Colonic mucosa (tissue), 4 donors: ENCODE data around the gene DNAJB14. TPM values are rescaled to one million over a fixed set of nuclear protein-coding genes. Genes with fewer than 3 reads are reported as not detected.

ENCODE experiments used
- DNase-seq: peaks from one replicate; pipeline ENCODE4 v3.0.0-alpha.2; 2020
- H3K27ac ChIP-seq: fragments of 200-600 bp; one replicate; pipeline ENCODE4 v1.8.0; 2021
- H3K27me3 ChIP-seq: fragments of 200-600 bp; one replicate; pipeline ENCODE4 v1.8.0; 2021
- H3K36me3 ChIP-seq: fragments of 200-600 bp; one replicate; pipeline ENCODE4 v1.8.0; 2021
- H3K4me1 ChIP-seq: fragments of 200-600 bp; one replicate; pipeline ENCODE4 v1.8.0; 2021; ENCODE audit warnings: mild to moderate bottlenecking
- H3K4me3 ChIP-seq: fragments of 200-600 bp; one replicate; pipeline ENCODE4 v1.8.0; 2021
- H3K9ac ChIP-seq, 2 donors: one replicate each; pipeline ENCODE4 v1.7.0; 2013; ENCODE audit warnings: control low read depth in 2 of 2, low read depth in 2 of 2, low read length in 2 of 2
- H3K9me3 ChIP-seq: fragments of 200-600 bp; one replicate; pipeline ENCODE4 v1.8.0; 2021
- intact Hi-C: fragments of 100-400 bp; cut with DNase I; formaldehyde crosslinking; loops from one replicate; pipeline ENCODE4 v1.14.1; 2022
- total RNA-seq, 2 donors: library from RNA; stranded (reverse); fragmentation: NEBNext Ultra II Directional in 1 of 2; extraction: Animal tissue kit (Norgen Biotek cat#: 25700) in 1 of 2; gene quantifications; one replicate each; pipeline ENCODE4 v1.2.1, GENCODE V29; 2021
- TF ChIP-seq, protein P1 (sequence below): fragments of 200-600 bp; IDR thresholded peaks from one replicate; pipeline ENCODE4 v1.8.0; 2022; ENCODE audit warnings: antibody characterized with exemption, mild to moderate bottlenecking
- donor health status: healthy.
- donor health status: DM: no; HTN: no; CAD: no.
- donor health status: DM: no; HTN: no; CAD: no.

Gene DNAJB14
- 10 to 100 TPM; 41.9 to 57.2 TPM for total RNA-seq

DNA sequence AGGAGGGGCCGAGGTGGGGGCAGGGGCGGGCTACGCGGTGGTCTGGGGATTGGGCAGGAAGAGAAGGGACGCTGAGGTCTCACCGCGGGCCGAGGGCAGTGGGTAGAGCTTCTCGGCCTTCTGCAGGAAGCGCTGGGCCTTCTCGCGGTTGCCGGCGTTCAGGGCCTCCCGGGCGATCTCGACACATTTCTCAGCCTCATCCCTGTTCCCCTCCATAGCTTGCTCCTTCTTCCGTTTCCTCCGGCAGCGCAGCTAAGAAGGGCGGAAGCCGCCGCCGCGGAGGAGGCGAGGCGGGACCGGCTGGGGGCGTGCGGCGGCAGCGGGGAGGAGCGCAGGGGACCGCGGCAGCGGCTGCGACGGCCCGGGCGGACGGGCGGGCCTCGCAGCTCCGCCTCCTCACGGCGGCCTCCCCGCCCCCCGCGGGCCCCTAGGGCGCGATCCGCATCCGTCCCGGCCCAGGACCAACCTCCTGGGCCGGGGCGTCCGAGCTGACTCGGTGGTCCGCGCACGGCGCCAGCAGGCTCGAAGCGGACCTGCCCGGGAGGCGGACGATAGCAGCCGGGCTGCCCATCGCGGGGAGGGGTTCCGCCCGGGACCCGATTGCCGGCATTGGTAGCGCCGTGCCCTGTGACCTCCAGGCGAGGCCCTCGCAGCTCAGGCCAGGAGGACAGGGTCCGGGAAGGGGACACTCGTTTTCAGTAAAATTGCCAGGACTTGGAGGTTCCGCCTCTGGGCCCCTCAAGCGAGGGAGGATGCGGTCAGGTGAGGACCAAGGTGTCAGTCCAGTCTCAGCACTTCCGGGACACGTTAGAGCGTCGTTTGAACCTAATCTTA lies at the start of gene DNAJB14:
Gene DNAJB14 (minus strand): TSS at position 263 of the 834 bp plus-strand sequence. CDS start 47 bp downstream, at position 216.
- Histone ChIP-seq H3K9me3 (no peaks in the 10 kb centered on the region), H3K27ac (peak within 1 kb of the TSS; percentile 98), H3K9ac (peak within 1 kb of the TSS; percentile 85 to 87), H3K4me3 (peak within 1 kb of the TSS; percentile 96), H3K36me3 (no peaks in the 10 kb centered on the region), H3K27me3 (no peaks in the 10 kb centered on the region), H3K4me1 (peaks cover 14% of the 10 kb centered on the region)
- TF ChIP-seq, protein P1, sequence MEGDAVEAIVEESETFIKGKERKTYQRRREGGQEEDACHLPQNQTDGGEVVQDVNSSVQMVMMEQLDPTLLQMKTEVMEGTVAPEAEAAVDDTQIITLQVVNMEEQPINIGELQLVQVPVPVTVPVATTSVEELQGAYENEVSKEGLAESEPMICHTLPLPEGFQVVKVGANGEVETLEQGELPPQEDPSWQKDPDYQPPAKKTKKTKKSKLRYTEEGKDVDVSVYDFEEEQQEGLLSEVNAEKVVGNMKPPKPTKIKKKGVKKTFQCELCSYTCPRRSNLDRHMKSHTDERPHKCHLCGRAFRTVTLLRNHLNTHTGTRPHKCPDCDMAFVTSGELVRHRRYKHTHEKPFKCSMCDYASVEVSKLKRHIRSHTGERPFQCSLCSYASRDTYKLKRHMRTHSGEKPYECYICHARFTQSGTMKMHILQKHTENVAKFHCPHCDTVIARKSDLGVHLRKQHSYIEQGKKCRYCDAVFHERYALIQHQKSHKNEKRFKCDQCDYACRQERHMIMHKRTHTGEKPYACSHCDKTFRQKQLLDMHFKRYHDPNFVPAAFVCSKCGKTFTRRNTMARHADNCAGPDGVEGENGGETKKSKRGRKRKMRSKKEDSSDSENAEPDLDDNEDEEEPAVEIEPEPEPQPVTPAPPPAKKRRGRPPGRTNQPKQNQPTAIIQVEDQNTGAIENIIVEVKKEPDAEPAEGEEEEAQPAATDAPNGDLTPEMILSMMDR: no peak
- DNase-seq: peak; percentile 81
- intact Hi-C loops: loop anchor here (5.0 kb wide), 3 partner anchors 54 to 384 kb away; partner anchors contain the start of genes LAMTOR3 and TRMT10A

DNA sequence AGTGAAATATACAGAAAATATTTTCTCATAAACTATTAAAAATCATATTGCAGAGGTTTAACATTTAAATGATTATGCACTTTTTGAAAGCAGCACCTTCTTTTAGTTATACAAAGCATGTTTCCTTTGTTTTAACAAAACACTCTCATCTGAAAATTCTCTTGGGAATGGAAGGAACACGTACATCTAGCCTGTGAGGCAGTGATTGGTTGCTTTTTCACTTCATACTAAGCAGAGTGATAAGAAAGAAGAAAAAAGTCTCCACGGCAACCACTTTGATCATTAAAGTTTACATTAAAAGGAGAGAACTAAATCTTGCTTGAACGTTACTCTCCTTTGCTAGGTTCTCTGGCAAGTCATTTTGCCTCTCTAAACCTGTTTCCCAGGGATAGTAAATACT lies 45.3 kb upstream of the DNAJB14 start:
- no peak overlapping the region for H3K9ac ChIP-seq
- DNase-seq: no peak
- H3K27me3 ChIP-seq: no peaks in the 10 kb centered on the region
- intact Hi-C loops: no loop called here
- TF ChIP-seq, protein P1: no peak
- no peaks in the 10 kb centered on the region for H3K36me3 ChIP-seq
- no peaks in the 10 kb centered on the region for H3K9me3 ChIP-seq
- H3K27ac ChIP-seq: no peak overlapping the region
- H3K4me1 ChIP-seq: no peaks in the 10 kb centered on the region
- H3K4me3 ChIP-seq: no peak overlapping the region

DNA sequence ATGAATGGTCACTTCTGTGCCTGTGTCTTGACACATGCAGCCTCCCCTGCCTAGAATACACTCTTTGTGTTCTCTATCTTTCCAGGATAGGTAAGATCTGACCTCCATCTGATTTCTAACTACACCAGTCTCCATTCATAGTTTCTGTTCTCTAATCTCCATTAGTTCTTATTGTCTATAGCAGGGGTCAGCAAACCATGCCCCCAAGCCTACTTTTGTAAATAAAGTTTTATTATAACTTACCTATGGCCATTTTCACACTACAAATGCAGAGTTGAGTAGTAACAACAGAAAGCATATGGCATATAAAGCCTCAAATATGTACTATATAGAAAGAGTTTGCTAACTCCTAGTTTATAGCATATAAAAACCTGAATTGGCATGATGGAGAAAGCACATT lies 41.3 kb upstream of the DNAJB14 start:
- Histone ChIP-seq H3K9ac (no peak overlapping the region), H3K4me1 (no peaks in the 10 kb centered on the region), H3K4me3 (no peak overlapping the region), H3K27ac (no peak overlapping the region), H3K36me3 (no peaks in the 10 kb centered on the region), H3K9me3 (no peaks in the 10 kb centered on the region), H3K27me3 (no peaks in the 10 kb centered on the region)
- intact Hi-C loops: no loop called here
- DNase-seq: no peak
- TF ChIP-seq, protein P1: no peak

DNA sequence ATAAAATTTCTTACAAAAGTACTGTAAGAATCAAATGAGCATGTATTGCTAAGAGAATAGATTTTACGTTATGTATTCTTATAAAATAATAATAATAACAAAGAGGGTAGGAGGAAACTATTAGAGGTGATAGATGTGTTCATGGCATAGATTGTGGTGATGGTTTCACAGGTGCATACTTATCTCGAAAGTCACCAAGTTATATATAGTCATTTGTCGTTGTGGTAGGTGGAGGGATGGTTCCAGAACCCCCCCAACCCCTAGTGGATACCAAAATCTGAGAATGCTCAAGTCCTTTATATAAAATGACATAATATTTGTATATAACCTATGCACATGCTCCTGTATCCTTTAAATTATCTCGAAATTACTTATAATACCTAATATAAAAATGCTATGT lies 40.4 kb upstream of the DNAJB14 start:
- TF ChIP-seq, protein P1: no peak
- H3K36me3 ChIP-seq: no peaks in the 10 kb centered on the region
- H3K9me3 ChIP-seq: no peaks in the 10 kb centered on the region
- no peak for DNase-seq
- no peak overlapping the region for H3K9ac ChIP-seq
- H3K4me3 ChIP-seq: no peak overlapping the region
- no peaks in the 10 kb centered on the region for H3K4me1 ChIP-seq
- intact Hi-C loops: no loop called here
- H3K27ac ChIP-seq: no peak overlapping the region
- H3K27me3 ChIP-seq: no peaks in the 10 kb centered on the region

DNA sequence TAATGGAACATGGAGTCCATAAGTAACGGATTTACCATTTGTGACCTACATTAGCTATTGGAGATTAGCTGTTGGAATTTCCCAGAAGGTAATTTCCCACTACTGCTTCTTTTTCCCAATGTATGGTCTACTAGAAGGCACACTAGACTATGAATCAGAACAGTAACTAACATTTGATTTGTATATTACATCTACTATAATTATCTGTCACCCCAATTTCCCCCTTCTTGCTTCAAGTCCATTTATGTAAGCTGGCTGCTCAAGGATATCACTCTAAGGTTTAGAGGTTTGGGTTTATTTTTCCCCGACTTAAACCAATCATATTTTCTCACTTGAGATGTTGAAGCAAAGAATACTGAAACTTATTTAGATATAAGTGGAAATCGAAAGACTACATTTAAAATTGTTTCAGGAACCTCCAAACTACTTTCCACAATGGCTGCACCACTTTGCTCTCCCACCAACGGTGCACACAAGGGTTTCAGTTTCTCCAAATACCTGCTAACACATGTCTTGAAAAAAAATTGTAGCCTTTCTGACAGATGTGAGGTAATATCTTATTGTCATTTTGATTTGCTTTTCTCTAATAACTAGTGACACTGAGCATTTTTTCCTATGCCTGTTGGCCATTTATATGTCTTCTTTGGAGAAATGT lies 37.0 kb upstream of the DNAJB14 start:
- intact Hi-C loops: no loop called here
- Histone ChIP-seq H3K27me3 (no peaks in the 10 kb centered on the region), H3K9me3 (no peaks in the 10 kb centered on the region), H3K9ac (no peak overlapping the region), H3K4me1 (no peaks in the 10 kb centered on the region), H3K4me3 (no peak overlapping the region), H3K36me3 (no peaks in the 10 kb centered on the region), H3K27ac (no peak overlapping the region)
- DNase-seq: no peak
- TF ChIP-seq, protein P1: no peak
